Activated gamma-delta T cell (primary cell): ENCODE measurements around the gene MICU1.
"Not testable (repeated sequence)": the region's sequence is repeated elsewhere in the genome, so short reads cannot be mapped to it uniquely, and the experiment has no call there.

ENCODE experiments used
- DNase-seq: peaks from one replicate; lab custom pipeline; 2025; lab: John Stamatoyannopoulos, UW

The MICU1 gene

GRCh38 chr10:72445851-72446250 lies 180.0 kb downstream of the MICU1 start:
- DNase-seq, result no peak

- not testable (repeated sequence) for DNase-seq
Observed at GRCh38 chr10:72442969-72443368, 182.9 kb downstream of the MICU1 start.

GRCh38 chr10:72435570-72435969 lies 190.3 kb downstream of the MICU1 start:
- no peak for DNase-seq

GRCh38 chr10:72430936-72431335 lies 194.9 kb downstream of the MICU1 start:
- DNase-seq, result not testable (repeated sequence)

- DNase-seq, result no peak
Observed at GRCh38 chr10:72429931-72430330, 195.9 kb downstream of the MICU1 start.

GRCh38 chr10:72426986-72427385 lies 198.9 kb downstream of the MICU1 start:
- DNase-seq, result no peak

- DNase-seq, result no peak
Observed at GRCh38 chr10:72425133-72425532, 200.7 kb downstream of the MICU1 start.

GRCh38 chr10:72424561-72424960 lies 201.3 kb downstream of the MICU1 start:
- no peak for DNase-seq

- DNase-seq, result no peak
Observed at GRCh38 chr10:72423426-72423825, 202.5 kb downstream of the MICU1 start.

GRCh38 chr10:72421885-72422540 lies 203.9 kb downstream of the MICU1 start:
- DNase-seq, result no peak

- no peak for DNase-seq
Observed at GRCh38 chr10:72419241-72419640, 206.6 kb downstream of the MICU1 start.

- no peak for DNase-seq
Observed at GRCh38 chr10:72418679-72419078, 207.2 kb downstream of the MICU1 start.

- no peak for DNase-seq
Observed at GRCh38 chr10:72417971-72418370, 207.9 kb downstream of the MICU1 start.

GRCh38 chr10:72416661-72417060 lies 209.2 kb downstream of the MICU1 start:
- no peak for DNase-seq

- no peak for DNase-seq
Observed at GRCh38 chr10:72414642-72415041, 211.2 kb downstream of the MICU1 start.

- no peak for DNase-seq
Observed at GRCh38 chr10:72409167-72409566, 216.7 kb downstream of the MICU1 start.

- DNase-seq, result no peak
Observed at GRCh38 chr10:72407927-72408600, 217.8 kb downstream of the MICU1 start.

GRCh38 chr10:72407471-72407870 lies 218.4 kb downstream of the MICU1 start:
- DNase-seq, result no peak

GRCh38 chr10:72395581-72395980 lies 230.3 kb downstream of the MICU1 start:
- not testable (repeated sequence) for DNase-seq

- no peak for DNase-seq
Observed at GRCh38 chr10:72392571-72392970, 233.3 kb downstream of the MICU1 start.

- no peak for DNase-seq
Observed at GRCh38 chr10:72390764-72391163, 235.1 kb downstream of the MICU1 start.

- DNase-seq, result no peak
Observed at GRCh38 chr10:72389716-72390115, 236.2 kb downstream of the MICU1 start.

- no peak for DNase-seq
Observed at GRCh38 chr10:72389014-72389413, 236.9 kb downstream of the MICU1 start.

GRCh38 chr10:72388062-72388461 lies 237.8 kb downstream of the MICU1 start:
- DNase-seq, result no peak
